Stimulated activated CD4-positive, alpha-beta T cell treated with anti-CD3 and anti-CD28 coated beads, Interleukin-4, amount 100 ng/mL, for 48 hours (primary cell): ENCODE data around the gene FOXI2.

ENCODE experiments used
- DNase-seq, 2 donors: peaks; one replicate each; pipeline ENCODE4 v3.0.0-alpha.2; 2020; ENCODE audit warnings: low read depth in 2 of 2

FOXI2 gene

GRCh38 chr10:127736915-127737562 lies at the start of gene FOXI2:
Gene FOXI2 (plus strand): TSS chr10:127737185. CDS start chr10:127737274, 89 bp downstream.
- no peak for DNase-seq

GRCh38 chr10:127687548-127687947 lies 49.4 kb upstream of the FOXI2 start:
- DNase-seq, result no peak

GRCh38 chr10:127690176-127690835 lies 46.7 kb upstream of the FOXI2 start:
- DNase-seq, result no peak

- DNase-seq, result peak; percentile 37 to 58
Measured at GRCh38 chr10:127694580-127695193, 42.3 kb upstream of the FOXI2 start.

- no peak for DNase-seq
Measured at GRCh38 chr10:127695431-127695830, 41.6 kb upstream of the FOXI2 start.

- no peak for DNase-seq
Measured at GRCh38 chr10:127698886-127699285, 38.1 kb upstream of the FOXI2 start.

- no peak for DNase-seq
Measured at GRCh38 chr10:127699311-127699710, 37.7 kb upstream of the FOXI2 start.

- DNase-seq, result no peak
Measured at GRCh38 chr10:127702271-127702670, 34.7 kb upstream of the FOXI2 start.

- DNase-seq, result no peak
Measured at GRCh38 chr10:127715249-127715648, 21.7 kb upstream of the FOXI2 start.

GRCh38 chr10:127715782-127716378 lies 21.1 kb upstream of the FOXI2 start:
- no peak for DNase-seq

GRCh38 chr10:127720142-127720541 lies 16.8 kb upstream of the FOXI2 start:
- no peak for DNase-seq

- DNase-seq, result no peak
Measured at GRCh38 chr10:127720903-127721302, 16.1 kb upstream of the FOXI2 start.

GRCh38 chr10:127734753-127735152 lies 2.2 kb upstream of the FOXI2 start:
- no peak for DNase-seq

GRCh38 chr10:127735156-127735555 lies 1.8 kb upstream of the FOXI2 start:
- DNase-seq, result no peak

GRCh38 chr10:127735723-127736221 lies 1.2 kb upstream of the FOXI2 start:
- DNase-seq, result no peak

GRCh38 chr10:127736222-127736914 lies 617 bp upstream of the FOXI2 start:
- DNase-seq, result no peak

GRCh38 chr10:127737563-127738511 lies 852 bp downstream of the FOXI2 start:
- no peak for DNase-seq

GRCh38 chr10:127738512-127739424 lies 1.8 kb downstream of the FOXI2 start:
- no peak for DNase-seq

- no peak for DNase-seq
Measured at GRCh38 chr10:127739908-127740307, 2.9 kb downstream of the FOXI2 start.

- DNase-seq, result no peak
Measured at GRCh38 chr10:127740596-127740995, 3.6 kb downstream of the FOXI2 start.
